Measurements from ENCODE around the gene PKD1L1.
"Not testable (repeated sequence)": the region's sequence is repeated elsewhere in the genome, so short reads cannot be mapped to it uniquely, and the experiment has no call there.

- TF ChIP-seq POLR2A (IDR thresholded peaks at IDR 0.05; ENCODE audit: extremely low read depth, insufficient read length); CTCF (IDR thresholded peaks at IDR 0.05; ENCODE audit: low read depth, low read length); MAX (IDR thresholded peaks at IDR 0.05; ENCODE audit: low read depth, low read length): not testable (repeated sequence)
Observed at GRCh38 chr7:47751724-47752123, 196.5 kb downstream of the PKD1L1 start.

Data from NB4 (cell line).